MM.1S (cell line): Measurements from ENCODE around the gene DMBX1.

Source experiments
- DNase-seq: peaks from one replicate; pipeline ENCODE4 v3.0.0-alpha.2; 2015
- H2AFZ ChIP-seq: fragments of 300-600 bp; sonication (generic); 2 replicates; pipeline ENCODE4 v1.6.0; 2016; ENCODE audit warnings: antibody characterized with exemption, low read length
- H3F3A ChIP-seq: fragments of 300-600 bp; sonication (generic); 2 replicates; pipeline ENCODE4 v1.6.1; 2016; ENCODE audit warnings: mild to moderate bottlenecking, antibody characterized with exemption, low read length, moderate library complexity, mixed read lengths; ENCODE audit not compliant: insufficient read depth
- H3K27ac ChIP-seq: fragments of 300-600 bp; sonication (generic); 2 replicates; pipeline ENCODE4 v1.5.1; 2016; ENCODE audit warnings: mild to moderate bottlenecking, low read length
- H3K27me3 ChIP-seq: fragments of 300-600 bp; sonication (generic); replicated peaks from 2 replicates; pipeline ENCODE4 v1.6.0; 2016; ENCODE audit warnings: low read length; ENCODE audit not compliant: insufficient read depth
- H3K36me3 ChIP-seq: fragments of 300-600 bp; sonication (generic); replicated peaks from 2 replicates; pipeline ENCODE4 v1.6.1; 2016; ENCODE audit warnings: mild to moderate bottlenecking, low read length, mixed read lengths; ENCODE audit not compliant: insufficient read depth
- H3K4me1 ChIP-seq: fragments of 300-600 bp; sonication (generic); 2 replicates; pipeline ENCODE4 v1.6.1; 2016; ENCODE audit warnings: low read length, mixed read lengths
- H3K4me2 ChIP-seq: fragments of 300-600 bp; sonication (generic); 2 replicates; pipeline ENCODE4 v1.6.0; 2016; ENCODE audit warnings: low read depth, low read length
- H3K4me3 ChIP-seq: fragments of 300-600 bp; sonication (generic); 2 replicates; pipeline ENCODE4 v1.5.1; 2016; ENCODE audit warnings: low read length, mixed read lengths
- H3K79me2 ChIP-seq: fragments of 300-600 bp; sonication (generic); 2 replicates; pipeline ENCODE4 v1.6.1; 2016; ENCODE audit warnings: mixed run types, low read length, mixed read lengths
- H3K9ac ChIP-seq: fragments of 300-600 bp; sonication (generic); 2 replicates; pipeline ENCODE4 v1.6.1; 2016; ENCODE audit warnings: low read length, mixed read lengths
- H3K9me2 ChIP-seq: fragments of 300-600 bp; sonication (generic); replicated peaks from 2 replicates; pipeline ENCODE4 v1.6.1; 2016; ENCODE audit warnings: mild to moderate bottlenecking, low read length, mixed read lengths; ENCODE audit not compliant: insufficient read depth
- H3K9me3 ChIP-seq: fragments of 300-600 bp; sonication (generic); replicated peaks from 2 replicates; pipeline ENCODE4 v1.6.1; 2016; ENCODE audit warnings: mild to moderate bottlenecking, low read length, mixed read lengths; ENCODE audit not compliant: insufficient read depth
- H4K20me1 ChIP-seq: fragments of 300-600 bp; sonication (generic); 2 replicates; pipeline ENCODE4 v1.6.1; 2016; ENCODE audit warnings: mild to moderate bottlenecking, low read length, moderate library complexity, mixed read lengths; ENCODE audit not compliant: insufficient read depth
- EZH2 ChIP-seq: fragments of 300-600 bp; sonication (generic); optimal IDR thresholded peaks from 2 replicates; pipeline ENCODE3; 2017; ENCODE audit warnings: low read depth, mild to moderate bottlenecking, antibody characterized with exemption, low read length, mixed read lengths
- EZH2phosphoT487 ChIP-seq: fragments of 300-600 bp; sonication (generic); IDR thresholded peaks from 2 replicates; pipeline ENCODE4 v1.6.1; 2018; ENCODE audit warnings: antibody characterized with exemption, low read length
- TF ChIP-seq, protein P1 (sequence below): fragments of 300-600 bp; sonication (generic); IDR thresholded peaks from 2 replicates; pipeline ENCODE4 v1.5.1; 2016; ENCODE audit warnings: antibody characterized with exemption, low read length, mixed read lengths

DMBX1 gene

DNA sequence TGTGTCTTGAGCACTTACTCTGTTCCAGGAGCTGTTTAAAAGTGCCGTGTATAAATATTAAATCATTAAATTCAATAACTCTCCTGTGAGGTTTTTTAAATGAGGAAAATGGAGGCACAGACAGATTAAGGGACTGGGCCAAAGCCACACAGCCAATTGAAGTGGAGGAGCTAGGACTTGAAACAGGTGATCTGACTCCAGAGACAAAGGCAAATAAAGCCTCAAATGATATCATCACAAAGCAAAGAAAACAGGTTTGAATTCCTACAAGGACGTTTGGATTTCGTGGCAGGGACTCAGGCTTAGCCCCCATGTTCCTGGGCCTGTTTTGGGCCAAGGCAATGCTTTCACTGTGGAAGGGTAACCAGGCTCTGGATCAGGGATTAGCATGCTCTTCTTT is 45.2 kb upstream of the DMBX1 start:
- Histone ChIP-seq H3K9ac (no peak overlapping the region), H3K36me3 (no peaks in the 10 kb centered on the region), H3K27me3 (peaks cover 47% of the 10 kb centered on the region), H3K27ac (no peak overlapping the region), H3K9me3 (no peaks in the 10 kb centered on the region), H3K4me3 (no peak overlapping the region), H3K79me2 (no peaks in the 10 kb centered on the region), H3F3A (0 out of 2 replicates have a peak, but pooled peaks cover 3% of the 10 kb centered on the region), H3K9me2 (no peaks in the 10 kb centered on the region), H2AFZ (no peak overlapping the region), H3K4me2 (no peak overlapping the region), H3K4me1 (no peaks in the 10 kb centered on the region), H4K20me1 (no peaks in the 10 kb centered on the region)
- no peak for DNase-seq
- TF ChIP-seq, protein P1, sequence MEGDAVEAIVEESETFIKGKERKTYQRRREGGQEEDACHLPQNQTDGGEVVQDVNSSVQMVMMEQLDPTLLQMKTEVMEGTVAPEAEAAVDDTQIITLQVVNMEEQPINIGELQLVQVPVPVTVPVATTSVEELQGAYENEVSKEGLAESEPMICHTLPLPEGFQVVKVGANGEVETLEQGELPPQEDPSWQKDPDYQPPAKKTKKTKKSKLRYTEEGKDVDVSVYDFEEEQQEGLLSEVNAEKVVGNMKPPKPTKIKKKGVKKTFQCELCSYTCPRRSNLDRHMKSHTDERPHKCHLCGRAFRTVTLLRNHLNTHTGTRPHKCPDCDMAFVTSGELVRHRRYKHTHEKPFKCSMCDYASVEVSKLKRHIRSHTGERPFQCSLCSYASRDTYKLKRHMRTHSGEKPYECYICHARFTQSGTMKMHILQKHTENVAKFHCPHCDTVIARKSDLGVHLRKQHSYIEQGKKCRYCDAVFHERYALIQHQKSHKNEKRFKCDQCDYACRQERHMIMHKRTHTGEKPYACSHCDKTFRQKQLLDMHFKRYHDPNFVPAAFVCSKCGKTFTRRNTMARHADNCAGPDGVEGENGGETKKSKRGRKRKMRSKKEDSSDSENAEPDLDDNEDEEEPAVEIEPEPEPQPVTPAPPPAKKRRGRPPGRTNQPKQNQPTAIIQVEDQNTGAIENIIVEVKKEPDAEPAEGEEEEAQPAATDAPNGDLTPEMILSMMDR: no peak
- TF ChIP-seq EZH2phosphoT487: no peak
- TF ChIP-seq EZH2: no peak

DNA sequence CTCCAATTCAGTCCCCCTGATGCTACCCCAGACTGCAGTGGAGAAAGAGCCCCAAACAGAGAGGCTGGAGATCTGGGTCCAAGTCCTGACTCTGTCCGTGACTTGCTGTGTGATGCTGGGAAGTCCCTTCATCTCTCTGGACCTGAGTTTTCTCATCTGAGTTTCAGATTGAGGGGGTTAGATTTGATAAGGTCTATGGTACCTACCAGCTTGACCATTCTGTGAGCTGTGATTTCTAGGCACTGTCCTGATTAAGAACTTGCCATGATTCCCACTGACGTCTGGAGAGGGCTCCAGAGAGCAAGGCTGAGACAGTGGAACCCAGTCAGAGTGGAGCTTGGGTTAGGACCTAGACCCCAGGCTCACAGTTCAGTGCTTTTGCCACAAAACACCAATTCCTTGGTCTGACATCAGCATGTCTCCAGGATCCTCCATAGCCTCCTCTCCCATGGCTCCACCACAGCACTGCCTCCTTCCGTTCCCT is 43.8 kb upstream of the DMBX1 start:
- H3K4me3 ChIP-seq: no peak overlapping the region
- H3K9me3 ChIP-seq: no peaks in the 10 kb centered on the region
- peaks cover 60% of the 10 kb centered on the region for H3K27me3 ChIP-seq
- H3K36me3 ChIP-seq: no peaks in the 10 kb centered on the region
- H4K20me1 ChIP-seq: no peaks in the 10 kb centered on the region
- H2AFZ ChIP-seq: no peak overlapping the region
- H3F3A ChIP-seq: 0 out of 2 replicates have a peak, but pooled peaks cover 3% of the 10 kb centered on the region
- no peak for DNase-seq
- no peaks in the 10 kb centered on the region for H3K4me1 ChIP-seq
- no peak overlapping the region for H3K27ac ChIP-seq
- no peak overlapping the region for H3K9ac ChIP-seq
- H3K4me2 ChIP-seq: no peak overlapping the region
- H3K9me2 ChIP-seq: no peaks in the 10 kb centered on the region
- TF ChIP-seq EZH2 (no peak), EZH2phosphoT487 (no peak)
- TF ChIP-seq, protein P1: peak; percentile 8; the same call in 1 of the 2 replicates
- H3K79me2 ChIP-seq: no peaks in the 10 kb centered on the region

DNA sequence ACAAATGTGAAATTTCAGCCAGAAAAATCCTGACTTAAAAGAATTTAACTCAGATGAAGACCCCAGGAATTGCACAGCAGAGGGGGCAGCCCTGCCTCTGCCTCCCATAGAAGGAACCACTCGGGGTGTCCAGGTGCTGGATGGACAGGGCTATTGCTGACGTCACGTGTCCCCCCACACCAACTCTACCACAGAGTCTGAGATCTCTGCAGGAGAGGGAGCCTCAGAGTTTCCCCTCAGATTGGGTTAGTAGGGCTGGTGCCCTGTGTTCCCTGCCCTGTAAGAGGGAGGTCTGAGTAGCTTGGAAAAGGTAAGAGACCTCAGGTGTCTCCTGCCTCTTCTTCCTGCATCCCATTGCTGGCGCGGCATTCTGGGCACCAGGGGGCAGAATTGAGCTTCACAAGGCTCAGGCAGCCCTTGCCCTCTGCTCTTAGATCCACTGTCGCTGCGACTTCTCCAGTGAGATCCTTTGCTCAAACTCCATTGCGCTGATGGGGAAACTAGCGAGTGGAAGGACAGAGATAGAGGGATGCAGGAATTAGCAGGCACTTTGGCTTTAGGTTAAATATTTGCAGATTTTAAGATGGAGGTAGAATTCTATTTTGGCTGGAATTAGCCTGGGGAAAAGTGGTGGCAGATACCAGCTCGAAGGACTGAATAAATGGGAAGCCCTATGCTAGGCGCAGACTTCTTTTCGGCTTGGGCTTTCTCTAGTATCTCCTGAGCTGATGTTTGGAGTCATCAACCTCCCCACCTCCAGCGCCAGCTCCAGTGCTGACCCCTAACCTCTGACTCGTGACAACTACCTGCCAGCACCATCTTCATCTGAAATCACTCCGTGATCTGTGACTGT is 42.8 kb upstream of the DMBX1 start:
- TF ChIP-seq EZH2 (no peak), EZH2phosphoT487 (peak; percentile 56; the same call in 1 of the 2 replicates)
- TF ChIP-seq, protein P1: peak; percentile 93
- Histone ChIP-seq H3K27me3 (peaks cover 66% of the 10 kb centered on the region), H3K4me1 (no peaks in the 10 kb centered on the region), H3K4me2 (no peak overlapping the region), H3K4me3 (no peak overlapping the region), H3K27ac (no peak overlapping the region), H3K9me2 (no peaks in the 10 kb centered on the region), H3K79me2 (no peaks in the 10 kb centered on the region), H3K36me3 (no peaks in the 10 kb centered on the region), H3K9ac (no peak overlapping the region), H3F3A (0 out of 2 replicates have a peak, but pooled peaks cover 3% of the 10 kb centered on the region), H2AFZ (no peak overlapping the region), H3K9me3 (no peaks in the 10 kb centered on the region), H4K20me1 (no peaks in the 10 kb centered on the region)
- peak; percentile 64 for DNase-seq
